HG02884 (cell line): Measurements from ENCODE around the gene OR5D16.
"Not testable (repeated sequence)": the region's sequence is repeated elsewhere in the genome, so short reads cannot be mapped to it uniquely, and the experiment has no call there.

Experiments used
- ATAC-seq: cut with Tn5 transposase; IDR thresholded peaks from one replicate; pipeline ENCODE4 v1.9.1; 2021; ENCODE audit warnings: mild to moderate bottlenecking, moderate library complexity; ENCODE audit not compliant: unreplicated experiment

Gene OR5D16

DNA sequence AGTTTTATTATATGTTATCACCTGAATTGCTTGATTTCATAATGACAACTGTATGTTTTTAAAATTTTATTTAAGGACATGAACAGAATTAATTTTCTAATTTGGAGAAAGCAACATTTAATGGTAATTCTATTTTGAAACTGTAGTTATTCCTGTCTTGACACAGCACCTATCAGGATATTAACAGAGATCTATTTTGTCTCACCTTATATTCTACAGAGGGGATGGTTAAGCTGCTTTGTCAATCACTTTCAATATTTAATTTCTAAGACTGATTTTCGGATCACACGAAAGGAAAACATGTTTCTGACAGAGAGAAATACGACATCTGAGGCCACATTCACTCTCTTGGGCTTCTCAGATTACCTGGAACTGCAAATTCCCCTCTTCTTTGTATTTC is at the start of gene OR5D16:
TSS of gene OR5D16 (plus strand) at position 301 of the 400 bp plus-strand sequence. CDS start at position 301, 0 bp downstream.
- no peak for ATAC-seq

- ATAC-seq: no peak
These were observed 46.9 kb upstream of the OR5D16 start for GRCh38 chr11:55791606-55792005.

GRCh38 chr11:55793321-55793720 is 45.2 kb upstream of the OR5D16 start:
- ATAC-seq: no peak

DNA sequence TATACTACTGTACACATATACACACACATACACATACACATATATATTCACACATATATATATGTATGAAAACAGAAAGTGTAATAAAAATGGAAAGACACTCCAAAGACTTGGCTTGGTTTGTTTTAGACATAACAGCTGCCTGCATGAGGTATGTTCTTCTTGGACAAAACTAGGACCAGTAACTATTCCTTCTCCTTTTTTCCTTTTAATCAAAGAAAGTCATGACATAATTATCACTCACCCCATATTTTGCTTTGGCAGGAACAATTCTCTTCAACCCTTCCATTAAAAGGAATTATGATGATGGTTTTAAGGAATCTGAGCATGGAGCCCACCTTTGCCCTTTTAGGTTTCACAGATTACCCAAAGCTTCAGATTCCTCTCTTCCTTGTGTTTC is 43.3 kb upstream of the OR5D16 start, which contains the start of gene OR5D14:
TSS of gene OR5D14 (plus strand) at position 301 of the 400 bp plus-strand sequence. CDS start at position 301, 0 bp downstream.
- ATAC-seq: no peak

DNA sequence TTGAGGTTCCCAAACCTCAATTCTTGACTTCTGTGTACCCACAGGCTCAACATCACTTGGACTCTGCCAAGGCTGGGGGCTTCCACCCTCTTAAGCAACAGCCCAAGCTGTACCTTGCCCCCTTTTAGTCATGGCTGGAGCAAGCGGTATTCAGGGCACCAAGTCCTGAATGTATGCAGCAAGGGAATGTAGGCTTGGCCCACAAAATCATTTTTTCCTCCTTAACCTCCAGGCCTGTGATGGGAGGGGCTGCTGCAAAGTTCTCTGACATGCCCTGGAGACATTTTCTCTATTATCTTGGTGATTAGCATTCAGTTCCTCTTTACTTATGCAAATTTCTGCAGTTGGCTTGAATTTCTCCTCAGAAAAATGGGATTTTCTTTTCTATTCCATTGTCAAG is 32.3 kb upstream of the OR5D16 start:
- no peak for ATAC-seq

DNA sequence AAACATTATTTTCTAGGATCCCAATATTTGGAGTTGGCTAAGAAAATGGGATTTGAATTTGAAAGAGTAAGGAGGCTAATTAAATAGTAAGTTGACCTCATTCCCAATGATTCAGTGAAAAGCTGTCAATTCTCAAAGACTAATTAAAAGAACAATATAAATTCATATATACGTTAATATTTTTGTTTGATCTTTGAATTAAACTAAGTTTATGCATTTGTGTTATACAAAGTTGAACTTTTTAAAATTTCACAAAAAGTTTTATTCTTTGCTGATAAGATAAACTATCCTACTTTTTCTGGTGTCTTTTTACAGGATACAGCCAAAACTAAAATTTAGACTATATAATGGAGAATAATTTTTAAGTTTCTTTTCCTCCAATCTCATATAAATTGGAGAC is 27.5 kb upstream of the OR5D16 start, which contains the start of gene OR5L1:
TSS of gene OR5L1 (plus strand) at position 301 of the 400 bp plus-strand sequence. CDS start 100 bp downstream, outside the sequence.
- ATAC-seq: no peak

DNA sequence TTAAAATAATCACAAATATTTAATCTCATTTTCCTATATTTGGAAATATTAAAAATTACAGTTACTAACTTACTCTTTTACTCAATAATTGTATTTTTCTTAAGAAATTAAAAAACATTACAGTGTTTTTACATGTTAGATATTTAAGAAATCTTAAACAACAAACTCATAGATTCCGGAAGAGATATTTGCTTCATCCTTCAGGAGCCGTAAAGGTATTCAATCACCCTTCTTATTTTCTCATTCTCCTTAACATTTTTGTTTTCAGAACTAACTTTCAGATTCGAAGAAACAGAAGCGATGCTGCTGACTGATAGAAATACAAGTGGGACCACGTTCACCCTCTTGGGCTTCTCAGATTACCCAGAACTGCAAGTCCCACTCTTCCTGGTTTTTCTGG is 19.2 kb upstream of the OR5D16 start, which contains the start of gene OR5D18:
TSS of gene OR5D18 (plus strand) at position 301 of the 400 bp plus-strand sequence. CDS start at position 301, 0 bp downstream.
- no peak for ATAC-seq

- no peak for ATAC-seq
These were observed 11.6 kb upstream of the OR5D16 start, which contains the start of gene OR5L2 for GRCh38 chr11:55826919-55827318. Gene OR5L2, plus strand, starts transcription at chr11:55827219. Its CDS starts 0 bp downstream, at chr11:55827219.

DNA sequence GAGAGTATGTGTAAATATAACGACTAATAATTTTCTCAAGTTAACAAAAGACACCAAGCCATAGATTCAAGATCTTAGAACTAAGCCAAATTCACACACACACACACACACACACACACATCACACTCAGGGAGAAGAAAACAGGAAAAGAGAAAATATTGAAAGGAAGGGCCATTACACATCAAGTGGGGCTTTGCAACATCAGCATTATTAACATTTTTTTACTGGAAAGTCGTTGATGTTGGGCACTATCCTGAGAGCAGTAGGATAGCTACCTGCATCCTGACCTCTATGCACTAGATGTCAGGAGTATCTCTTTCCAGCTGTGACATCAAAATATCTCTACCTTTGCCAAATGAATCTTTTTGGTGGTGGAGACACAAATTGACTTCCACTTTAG is 8.9 kb downstream of the OR5D16 start:
- ATAC-seq: no peak

DNA sequence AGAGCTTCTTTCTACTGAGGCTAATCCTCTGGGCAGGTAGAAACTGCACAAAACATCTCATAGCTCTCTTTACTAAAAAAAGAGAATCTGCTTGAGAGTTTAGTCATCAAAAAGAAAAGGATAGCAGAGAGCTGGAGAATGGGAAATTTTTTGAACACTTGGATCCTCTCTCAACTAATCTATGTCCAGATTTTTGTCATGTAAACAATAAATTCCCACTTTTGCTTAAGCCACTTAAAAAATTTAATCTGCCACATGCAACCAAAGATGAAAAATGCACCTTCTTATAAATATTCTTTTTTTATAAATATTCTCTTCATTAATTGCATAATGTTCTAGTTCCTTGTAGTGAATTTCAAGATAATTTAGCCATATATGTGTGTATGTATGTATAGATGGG is 10.5 kb downstream of the OR5D16 start:
- no peak for ATAC-seq

GRCh38 chr11:55852141-55852540 is 13.6 kb downstream of the OR5D16 start:
- ATAC-seq: no peak

DNA sequence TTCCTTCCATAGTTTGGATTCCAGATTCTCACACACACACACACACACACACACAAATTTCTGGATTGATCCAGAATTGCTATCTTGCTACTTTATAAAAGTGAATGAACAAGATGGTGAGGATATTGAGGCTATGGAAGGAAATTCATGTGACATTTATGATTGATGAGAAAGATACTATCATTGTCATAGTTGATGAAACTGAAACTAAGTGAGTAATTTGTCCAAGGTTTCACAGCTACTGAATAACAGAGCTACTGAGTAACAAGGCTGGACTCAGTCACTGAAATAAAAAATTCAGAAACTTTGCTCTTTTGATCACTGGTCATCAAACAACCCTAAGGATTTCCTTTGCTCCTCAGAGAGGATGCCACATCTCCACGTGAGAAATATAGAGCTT is 16.2 kb downstream of the OR5D16 start:
- ATAC-seq: no peak

GRCh38 chr11:55867354-55867753 is 28.8 kb downstream of the OR5D16 start:
- ATAC-seq: not testable (repeated sequence)

DNA sequence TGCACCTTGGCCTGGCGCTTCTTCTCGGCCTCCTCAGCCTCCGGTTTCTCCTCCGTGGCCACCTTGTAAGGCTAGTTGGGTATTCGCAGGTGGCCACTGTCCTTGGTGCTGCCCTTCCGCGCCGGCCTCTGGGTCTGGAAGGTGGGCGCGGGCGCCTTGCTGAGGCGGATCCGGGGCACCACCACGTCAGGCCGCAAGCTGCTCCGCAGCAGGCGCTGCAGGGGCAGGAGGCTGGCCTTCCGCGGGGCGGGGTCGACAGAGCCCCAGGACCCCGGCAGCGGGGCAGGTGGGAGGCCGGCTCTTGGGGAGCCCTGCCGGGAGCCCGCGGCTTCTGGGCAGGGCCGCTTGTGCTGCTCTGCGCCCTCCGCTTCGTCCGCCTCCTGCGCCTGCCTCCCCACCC is 34.2 kb downstream of the OR5D16 start:
- not testable (repeated sequence) for ATAC-seq

GRCh38 chr11:55873146-55873545 is 34.6 kb downstream of the OR5D16 start:
- ATAC-seq: not testable (repeated sequence)

GRCh38 chr11:55882997-55883396 is 44.4 kb downstream of the OR5D16 start, which contains the start of gene TRIM51:
Gene TRIM51, plus strand, starts transcription at chr11:55883297. Its CDS starts 2,132 bp downstream, at chr11:55885429.
- not testable (repeated sequence) for ATAC-seq

- ATAC-seq: not testable (repeated sequence)
These were observed 46.4 kb downstream of the OR5D16 start for GRCh38 chr11:55884995-55885394.

DNA sequence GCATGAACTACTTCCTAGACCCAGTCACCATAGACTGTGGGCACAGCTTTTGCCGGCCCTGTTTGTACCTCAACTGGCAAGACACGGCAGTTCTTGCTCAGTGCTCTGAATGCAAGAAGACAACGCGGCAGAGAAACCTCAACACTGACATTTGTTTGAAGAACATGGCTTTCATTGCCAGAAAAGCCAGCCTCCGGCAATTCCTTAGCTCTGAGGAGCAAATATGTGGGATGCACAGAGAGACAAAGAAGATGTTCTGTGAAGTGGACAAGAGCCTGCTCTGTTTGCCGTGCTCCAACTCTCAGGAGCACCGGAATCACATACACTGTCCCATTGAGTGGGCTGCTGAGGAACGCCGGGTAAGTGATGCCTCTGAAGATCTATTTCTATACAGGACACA is 46.9 kb downstream of the OR5D16 start:
- not testable (repeated sequence) for ATAC-seq
